ENCODE measurements around the gene EIF5A. TPM values are rescaled to one million over a fixed set of nuclear protein-coding genes. Genes with fewer than 3 reads are reported as not detected.

Gene EIF5A
- total RNA-seq, 1 experiment from 2014 or later: 1,139 TPM

DNA sequence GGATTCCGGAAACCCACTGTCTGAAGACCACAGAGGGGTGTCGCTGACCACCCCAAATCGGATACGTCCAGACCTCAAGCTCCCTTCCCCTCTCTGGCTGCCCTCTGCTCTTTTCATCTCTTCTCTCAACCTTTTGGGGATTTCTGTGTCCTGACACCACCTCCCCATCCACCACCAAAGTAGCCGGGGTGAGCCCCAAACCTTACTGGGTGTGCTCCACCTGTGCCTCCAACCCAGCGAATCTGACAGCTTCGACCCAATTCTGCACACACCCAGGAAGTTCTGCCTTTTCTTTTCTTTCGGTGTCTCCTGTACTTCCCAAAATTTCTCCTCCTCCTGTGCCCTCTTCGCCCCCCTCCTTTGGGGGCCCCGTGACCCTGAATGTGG, 45.1 kb downstream of the EIF5A start:
- ATAC-seq: no peak
- ChIA-PET RAD21 (ENCODE audit: low non-redundant PET in 1 of 2, low total read pairs in 2 of 2, uncharacterized antibody in 2 of 2, unreplicated experiment in 2 of 2) (no interaction called here), CTCF (no interaction called here), POLR2A (no interaction called here)
- intact Hi-C loops (cut with micrococcal nuclease): loop anchor here (5.0 kb wide), 1 partner anchor 305 kb away; no protein-coding TSS in a partner anchor
- H3K9me2 ChIP-seq (ENCODE audit: insufficient read depth): no peaks in the 10 kb centered on the region
- TF ChIP-seq ZFX (IDR thresholded peaks at IDR 0.05) (no peak), CEBPB (IDR thresholded peaks at IDR 0.05; ENCODE audit: low read depth) (no peak), ZNF274 (IDR thresholded peaks at IDR 0.05; ENCODE audit: low read depth, low read length) (no peak)
- TF ChIP-seq, protein P1, sequence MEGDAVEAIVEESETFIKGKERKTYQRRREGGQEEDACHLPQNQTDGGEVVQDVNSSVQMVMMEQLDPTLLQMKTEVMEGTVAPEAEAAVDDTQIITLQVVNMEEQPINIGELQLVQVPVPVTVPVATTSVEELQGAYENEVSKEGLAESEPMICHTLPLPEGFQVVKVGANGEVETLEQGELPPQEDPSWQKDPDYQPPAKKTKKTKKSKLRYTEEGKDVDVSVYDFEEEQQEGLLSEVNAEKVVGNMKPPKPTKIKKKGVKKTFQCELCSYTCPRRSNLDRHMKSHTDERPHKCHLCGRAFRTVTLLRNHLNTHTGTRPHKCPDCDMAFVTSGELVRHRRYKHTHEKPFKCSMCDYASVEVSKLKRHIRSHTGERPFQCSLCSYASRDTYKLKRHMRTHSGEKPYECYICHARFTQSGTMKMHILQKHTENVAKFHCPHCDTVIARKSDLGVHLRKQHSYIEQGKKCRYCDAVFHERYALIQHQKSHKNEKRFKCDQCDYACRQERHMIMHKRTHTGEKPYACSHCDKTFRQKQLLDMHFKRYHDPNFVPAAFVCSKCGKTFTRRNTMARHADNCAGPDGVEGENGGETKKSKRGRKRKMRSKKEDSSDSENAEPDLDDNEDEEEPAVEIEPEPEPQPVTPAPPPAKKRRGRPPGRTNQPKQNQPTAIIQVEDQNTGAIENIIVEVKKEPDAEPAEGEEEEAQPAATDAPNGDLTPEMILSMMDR (IDR thresholded peaks at IDR 0.05 in 2 of 3, conservative IDR thresholded peaks at IDR 0.05 in 1 of 3; ENCODE audit: borderline replicate concordance in 1 of 3, insufficient read depth in 1 of 3, low read depth in 2 of 3, low read length in 2 of 3): peak in 1 of 3 experiments; percentile 73; a peak in 2 of 6 replicates
- 0 out of 2 replicates have a peak, but pooled peaks cover 4% of the 10 kb centered on the region for H4K20me1 ChIP-seq (ENCODE audit: insufficient read depth)
- H3K4me2 ChIP-seq (ENCODE audit: low read length): peak overlapping the region; percentile 80
- peak overlapping the region; percentile 88 for H3K9ac ChIP-seq (ENCODE audit: low read length)
- H3K79me2 ChIP-seq (ENCODE audit: insufficient read depth, low read length): peaks cover 32% of the 10 kb centered on the region
- peak overlapping the region; percentile 79 to 89 for H3K4me3 ChIP-seq (replicated peaks in 1 of 2; ENCODE audit: low read depth in 1 of 2, low read length in 2 of 2)
- H2AFZ ChIP-seq (ENCODE audit: low read depth, low read length, poor library complexity, severe bottlenecking): no peak overlapping the region
- H3K4me1 ChIP-seq (ENCODE audit: control insufficient read depth in 1 of 2, insufficient read depth in 2 of 2, low read length in 2 of 2): peaks cover 29 to 69% of the 10 kb centered on the region in 2 experiments
- H3K36me3 ChIP-seq (ENCODE audit: control insufficient read depth in 1 of 2, insufficient read depth in 2 of 2, low read length in 2 of 2): no peaks in the 10 kb centered on the region
- TSS peak; percentile 67 for BruUV-seq (replicated peaks)
- H3K27ac ChIP-seq (ENCODE audit: low read depth, low read length): peak overlapping the region; percentile 99
- DNase-seq (ENCODE audit: low read depth, low spot score): no peak
- no peaks in the 10 kb centered on the region for H3K9me3 ChIP-seq (ENCODE audit: control insufficient read depth in 1 of 2, insufficient read depth in 1 of 2, low read depth in 1 of 2, low read length in 2 of 2)
- H3K27me3 ChIP-seq (ENCODE audit: insufficient read depth, low read length): no peaks in the 10 kb centered on the region

DNA sequence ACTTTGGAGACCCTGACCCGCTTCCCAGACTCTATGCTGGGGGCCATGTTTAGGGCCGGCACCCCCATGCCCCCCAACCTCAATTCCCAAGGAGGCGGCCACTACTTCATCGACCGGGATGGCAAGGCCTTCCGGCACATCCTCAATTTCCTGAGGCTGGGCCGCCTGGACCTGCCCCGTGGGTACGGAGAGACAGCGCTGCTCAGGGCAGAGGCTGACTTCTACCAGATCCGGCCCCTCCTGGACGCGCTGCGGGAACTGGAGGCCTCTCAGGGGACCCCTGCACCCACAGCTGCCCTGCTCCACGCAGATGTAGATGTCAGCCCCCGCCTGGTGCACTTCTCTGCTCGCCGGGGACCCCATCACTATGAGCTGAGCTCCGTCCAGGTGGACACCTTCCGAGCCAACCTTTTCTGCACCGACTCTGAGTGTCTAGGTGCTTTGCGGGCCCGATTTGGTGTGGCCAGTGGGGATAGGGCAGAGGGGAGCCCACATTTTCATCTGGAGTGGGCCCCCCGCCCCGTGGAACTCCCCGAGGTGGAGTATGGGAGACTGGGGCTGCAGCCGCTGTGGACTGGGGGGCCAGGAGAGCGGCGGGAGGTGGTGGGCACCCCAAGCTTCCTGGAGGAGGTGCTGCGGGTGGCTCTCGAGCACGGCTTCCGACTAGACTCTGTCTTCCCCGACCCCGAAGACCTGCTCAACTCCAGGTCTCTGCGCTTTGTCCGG, 45.6 kb downstream of the EIF5A start:
- Histone ChIP-seq H3K27ac (ENCODE audit: low read depth, low read length) (peak overlapping the region; percentile 99), H3K36me3 (ENCODE audit: control insufficient read depth in 1 of 2, insufficient read depth in 2 of 2, low read length in 2 of 2) (no peaks in the 10 kb centered on the region), H3K9ac (ENCODE audit: low read length) (peak overlapping the region; percentile 88), H2AFZ (ENCODE audit: low read depth, low read length, poor library complexity, severe bottlenecking) (no peak overlapping the region), H3K4me3 (replicated peaks in 1 of 2; ENCODE audit: low read depth in 1 of 2, low read length in 2 of 2) (peak overlapping the region; percentile 79 to 89), H3K4me1 (ENCODE audit: control insufficient read depth in 1 of 2, insufficient read depth in 2 of 2, low read length in 2 of 2) (peaks cover 29 to 69% of the 10 kb centered on the region in 2 experiments), H3K4me2 (ENCODE audit: low read length) (peak overlapping the region; percentile 80), H3K27me3 (ENCODE audit: insufficient read depth, low read length) (no peaks in the 10 kb centered on the region), H4K20me1 (ENCODE audit: insufficient read depth) (0 out of 2 replicates have a peak, but pooled peaks cover 4% of the 10 kb centered on the region), H3K9me2 (ENCODE audit: insufficient read depth) (no peaks in the 10 kb centered on the region), H3K79me2 (ENCODE audit: insufficient read depth, low read length) (peaks cover 32% of the 10 kb centered on the region), H3K9me3 (ENCODE audit: control insufficient read depth in 1 of 2, insufficient read depth in 1 of 2, low read depth in 1 of 2, low read length in 2 of 2) (no peaks in the 10 kb centered on the region)
- TF ChIP-seq EZH2phosphoT487 (IDR thresholded peaks at IDR 0.05; ENCODE audit: borderline replicate concordance): no peak
- DNase-seq (ENCODE audit: low read depth, low spot score): no peak
- intact Hi-C loops (cut with micrococcal nuclease): loop anchor here (5.0 kb wide), 1 partner anchor 306 kb away; no protein-coding TSS in a partner anchor
- ChIA-PET CTCF (interaction anchor here (0.9 to 2.0 kb wide), 2 partner anchors 24 to 207 kb away, joined by 3 to 7 read pairs; partner anchors contain the start of gene NEURL4), RAD21 (ENCODE audit: low non-redundant PET in 1 of 2, low total read pairs in 2 of 2, uncharacterized antibody in 2 of 2, unreplicated experiment in 2 of 2) (no interaction called here), POLR2A (no interaction called here)
- ATAC-seq: no peak
- no TSS peak for BruUV-seq (replicated peaks)

All from HCT116 (cell line).